Lung microvascular endothelial cell (primary cell): ENCODE results near the gene FOXP1. TPM values are rescaled to one million over a fixed set of nuclear protein-coding genes. Genes with fewer than 3 reads are reported as not detected.
"Not testable (repeated sequence)": the region's sequence is repeated elsewhere in the genome, so short reads cannot be mapped to it uniquely, and the experiment has no call there.

ENCODE experiments used
- DNase-seq, 2 donors: peaks; one replicate each; pipeline versions ENCODE4 v3.0.0 to v3.0.0-alpha.2; 2010; ENCODE audit warnings: low read depth in 2 of 2
- total RNA-seq: library from RNA; depleted of rRNA; stranded (reverse); fragments of >200 nt; gene quantifications from 2 replicates; pipeline ENCODE4 v1.2.1, GENCODE V29; 2014

Gene FOXP1
- total RNA-seq, 1 donor from 2014 or later: 75.2 TPM

DNA sequence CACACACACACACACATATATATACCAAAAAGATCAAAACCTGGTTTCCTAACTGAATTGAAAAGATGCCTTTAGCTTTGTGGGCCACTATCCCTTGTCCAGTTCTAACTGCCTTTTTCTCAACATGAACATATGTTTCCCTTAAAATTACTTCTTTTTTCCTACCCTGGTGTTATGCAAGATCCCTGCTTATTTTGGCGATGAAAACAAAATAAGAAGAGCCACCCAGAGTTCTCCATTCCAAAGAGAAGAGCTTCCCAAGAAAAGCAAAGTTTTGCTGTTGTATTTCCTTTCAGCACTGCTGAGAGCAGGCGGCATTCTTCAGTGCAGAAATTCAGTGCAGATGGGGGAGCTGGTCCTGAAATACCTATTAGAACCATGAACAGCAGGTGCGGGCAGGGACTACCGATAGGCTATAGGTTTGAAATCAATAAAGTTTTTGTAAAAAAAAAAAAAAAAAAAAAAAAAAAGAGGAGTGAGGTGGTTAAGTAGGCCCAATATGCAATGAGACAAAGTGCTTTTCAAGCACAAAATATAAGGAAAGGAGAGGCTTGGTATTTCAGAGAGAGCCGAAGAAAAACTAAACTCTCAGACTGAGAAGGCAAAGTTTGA is 238.0 kb downstream of the FOXP1 start:
- peak in 1 of 2 donors; percentile 51 for DNase-seq

DNA sequence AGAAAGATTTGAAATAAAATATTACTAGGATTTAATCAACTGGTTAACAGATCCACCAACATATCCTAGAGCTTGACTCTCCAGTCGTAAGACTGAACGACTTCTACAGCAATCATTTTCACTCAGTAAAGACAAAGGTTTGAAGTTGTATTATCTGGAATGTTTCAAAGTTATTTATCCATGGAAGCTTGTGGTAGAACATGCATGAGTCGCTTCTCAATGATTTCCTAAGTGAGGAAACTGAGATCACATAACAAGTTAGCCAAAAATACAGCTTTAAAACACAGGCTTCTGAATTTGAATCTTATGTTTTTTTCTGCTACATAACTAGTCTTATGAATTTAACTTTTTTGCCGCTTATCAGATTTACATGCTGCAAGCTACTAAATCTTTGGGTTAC is 241.8 kb downstream of the FOXP1 start:
- peak; percentile 11 to 45 for DNase-seq

DNA sequence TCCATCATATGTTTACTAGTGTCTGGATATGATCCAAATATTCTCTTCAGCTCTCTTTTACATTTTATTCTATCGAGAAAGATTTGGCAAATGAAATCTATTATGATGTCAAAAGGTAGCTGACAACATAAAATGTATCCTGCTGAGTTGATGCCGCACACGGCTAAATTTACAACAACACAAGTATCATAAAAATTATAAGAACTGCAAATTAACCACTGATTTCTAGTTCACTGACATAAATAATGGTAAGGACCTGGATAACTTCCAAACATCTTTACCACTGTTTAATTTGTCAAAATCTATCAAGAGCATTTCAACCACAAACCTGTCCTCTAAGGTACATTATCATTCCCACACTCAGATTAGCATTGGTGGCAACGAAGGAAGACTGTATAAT is 244.5 kb downstream of the FOXP1 start:
- DNase-seq: no peak

DNA sequence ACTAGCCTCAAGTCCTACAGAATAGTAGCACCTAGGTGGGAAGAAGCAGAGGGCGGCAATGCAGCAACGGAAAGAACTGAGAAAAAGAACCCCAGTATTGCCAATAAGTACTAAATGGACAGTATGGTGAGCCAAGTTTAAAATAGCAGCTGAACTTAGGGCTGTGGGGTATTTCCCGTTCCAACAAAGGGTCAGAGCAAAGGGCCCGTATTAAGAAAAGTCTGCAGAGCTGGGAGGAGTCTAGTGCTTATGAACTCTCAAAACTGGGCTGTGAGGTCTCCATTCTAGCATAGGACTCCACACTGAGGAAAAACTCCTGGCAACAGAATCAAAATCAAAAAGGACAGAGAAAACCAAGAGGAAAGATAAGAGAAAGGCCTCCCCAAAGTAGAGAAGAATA is 250.7 kb downstream of the FOXP1 start:
- DNase-seq: no peak

GRCh38 chr3:71330909-71331308 is 252.6 kb downstream of the FOXP1 start:
- DNase-seq: no peak

- no peak for DNase-seq
Observed at GRCh38 chr3:71330505-71330904, 253.0 kb downstream of the FOXP1 start.

DNA sequence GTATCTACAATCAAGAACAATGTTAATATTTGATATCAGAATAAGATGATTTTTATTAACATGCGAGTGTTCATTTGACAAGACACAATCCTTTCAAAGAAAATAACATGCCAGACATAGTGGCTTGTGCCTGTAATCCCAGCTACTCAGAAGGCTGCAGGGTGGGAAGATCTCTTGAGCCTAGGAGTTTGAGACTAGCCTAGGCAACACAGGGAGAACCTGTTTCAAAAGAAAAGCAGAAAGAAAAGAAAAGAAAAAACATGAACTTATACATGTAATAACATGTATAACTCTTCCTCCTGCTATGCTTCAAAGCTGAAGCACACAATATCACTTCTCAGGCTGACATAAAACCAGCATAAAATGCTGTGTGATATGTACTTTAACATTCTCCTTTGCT is 253.7 kb downstream of the FOXP1 start:
- no peak for DNase-seq

DNA sequence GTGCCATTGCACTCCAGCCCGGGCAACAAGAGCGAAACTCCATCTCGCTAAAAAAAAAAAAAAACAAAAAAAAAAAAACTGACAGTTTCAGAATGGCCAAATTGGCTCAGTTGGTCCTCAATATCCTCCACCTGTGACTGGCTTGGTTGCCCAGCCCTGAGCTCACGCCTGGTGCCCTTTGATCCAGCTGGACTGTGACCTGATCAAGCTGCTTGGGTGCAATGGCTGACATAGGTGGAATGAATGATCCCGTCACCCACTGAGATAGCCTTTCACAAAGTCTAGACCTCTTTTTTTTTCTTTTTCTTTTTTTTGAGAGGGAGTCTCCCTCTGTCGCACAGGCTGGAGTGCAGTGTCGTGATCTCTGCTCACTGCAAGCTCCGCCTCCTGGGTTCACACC is 254.6 kb downstream of the FOXP1 start:
- DNase-seq: no peak

DNA sequence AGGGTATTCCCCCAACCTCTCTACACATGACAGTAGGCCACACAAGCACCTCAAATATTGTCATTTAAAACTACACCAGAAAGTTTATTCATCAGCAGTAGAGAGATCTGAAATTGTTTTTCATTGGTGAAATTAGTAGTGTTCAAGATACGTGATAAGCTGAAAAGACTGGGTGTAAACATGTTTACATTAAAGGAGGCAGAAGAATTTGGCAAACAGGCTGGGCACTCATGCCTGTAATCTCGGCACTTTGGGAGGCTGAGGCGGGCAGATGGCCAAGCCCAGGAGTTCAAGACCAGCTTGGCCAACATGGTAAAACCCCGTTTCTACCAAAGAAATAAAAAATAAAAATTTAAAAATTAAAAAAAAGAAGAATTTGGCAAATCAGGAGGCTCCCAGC is 255.6 kb downstream of the FOXP1 start:
- no peak for DNase-seq

DNA sequence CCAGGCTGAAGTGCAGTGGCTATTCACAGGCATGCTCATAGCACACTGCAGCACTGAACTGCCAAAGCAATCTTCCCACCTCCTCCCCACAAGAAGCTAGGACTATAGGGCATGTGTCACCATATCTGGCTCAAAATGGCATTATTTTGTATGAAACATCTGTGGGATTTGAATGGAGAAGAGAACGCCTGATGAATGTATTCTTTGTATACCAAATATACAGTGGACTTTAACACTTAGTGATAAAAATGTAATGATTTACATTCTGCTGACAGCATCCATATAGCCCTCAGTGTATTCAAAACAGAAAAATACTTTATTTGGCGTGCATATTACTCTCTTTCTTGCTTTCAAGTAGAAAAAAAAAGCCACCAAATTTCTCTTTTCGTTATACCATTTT is 257.8 kb downstream of the FOXP1 start:
- no peak for DNase-seq

DNA sequence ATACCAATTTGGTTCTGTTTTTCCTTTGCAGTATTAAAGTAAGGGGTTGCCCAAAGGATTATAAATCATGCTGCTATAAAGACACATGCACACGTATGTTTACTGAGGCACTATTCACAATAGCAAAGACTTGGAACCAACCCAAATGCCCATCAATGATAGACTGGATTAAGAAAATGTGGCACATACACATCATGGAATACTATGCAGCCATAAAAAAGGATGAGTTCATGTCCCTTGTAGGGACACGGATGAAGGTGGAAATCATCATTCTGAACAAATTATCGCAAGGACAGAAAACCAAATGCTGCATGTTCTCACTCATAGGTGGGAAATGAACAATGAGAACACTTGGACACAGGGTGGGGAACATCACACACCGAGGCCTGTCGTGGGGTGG is 259.3 kb downstream of the FOXP1 start:
- DNase-seq: not testable (repeated sequence)

DNA sequence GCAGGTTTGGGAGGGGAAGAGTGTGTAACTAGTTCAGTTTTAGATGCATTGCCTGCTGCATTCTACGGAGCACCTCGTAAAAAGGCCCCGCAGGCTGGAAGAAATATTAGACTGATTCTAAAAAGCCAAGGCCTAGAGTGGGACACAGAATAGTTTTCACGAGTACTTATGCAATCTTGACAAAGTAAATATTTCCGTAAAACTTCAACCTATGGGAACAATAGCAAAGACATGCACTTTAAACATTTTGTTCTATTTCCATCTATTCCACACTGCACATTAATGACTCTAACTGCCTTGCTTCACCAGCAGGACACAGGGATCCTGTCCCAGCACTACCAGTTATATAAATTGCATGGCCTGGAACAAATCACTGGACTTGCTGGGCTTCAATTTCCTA is 260.0 kb downstream of the FOXP1 start:
- no peak for DNase-seq

GRCh38 chr3:71322154-71322553 is 261.4 kb downstream of the FOXP1 start:
- DNase-seq: no peak

- no peak for DNase-seq
Observed at GRCh38 chr3:71319771-71320170, 263.8 kb downstream of the FOXP1 start.

DNA sequence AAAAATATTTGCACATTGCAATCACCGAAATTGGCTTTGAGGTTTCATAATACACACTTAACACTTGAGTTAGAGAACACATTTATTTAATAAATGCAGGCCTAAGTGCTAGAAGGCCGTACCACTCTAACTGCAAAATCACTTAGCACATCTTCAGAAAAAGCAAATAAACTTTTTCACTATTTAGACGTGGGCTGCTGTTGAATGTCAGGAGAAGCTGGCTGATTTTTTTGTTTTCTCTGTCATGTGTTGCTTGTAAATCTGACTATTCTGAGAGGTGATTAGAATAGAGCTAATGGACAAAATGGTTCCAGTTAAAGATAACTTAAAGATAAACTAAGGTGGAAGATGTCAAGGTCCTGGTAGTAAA is 265.1 kb downstream of the FOXP1 start:
- DNase-seq: no peak

GRCh38 chr3:71317749-71318457 is 265.6 kb downstream of the FOXP1 start:
- DNase-seq: no peak

DNA sequence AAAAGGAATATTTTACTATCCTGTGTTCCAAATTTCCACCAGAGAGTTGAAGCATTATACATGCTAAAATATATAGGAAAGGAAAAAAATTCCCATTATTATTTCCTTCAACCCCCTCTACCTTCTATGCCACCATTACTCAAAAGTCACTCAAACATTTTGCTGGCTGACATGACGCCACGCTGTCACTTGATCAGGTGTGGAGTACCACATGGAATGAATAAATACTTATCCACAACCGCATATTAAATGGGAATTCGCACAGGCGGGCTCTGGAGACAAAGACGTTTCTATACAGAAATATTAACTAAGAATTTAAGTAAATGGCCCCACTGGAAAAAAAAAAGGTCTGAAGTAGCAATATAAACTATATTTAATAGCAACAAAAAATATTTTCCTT is 266.4 kb downstream of the FOXP1 start:
- DNase-seq: no peak

DNA sequence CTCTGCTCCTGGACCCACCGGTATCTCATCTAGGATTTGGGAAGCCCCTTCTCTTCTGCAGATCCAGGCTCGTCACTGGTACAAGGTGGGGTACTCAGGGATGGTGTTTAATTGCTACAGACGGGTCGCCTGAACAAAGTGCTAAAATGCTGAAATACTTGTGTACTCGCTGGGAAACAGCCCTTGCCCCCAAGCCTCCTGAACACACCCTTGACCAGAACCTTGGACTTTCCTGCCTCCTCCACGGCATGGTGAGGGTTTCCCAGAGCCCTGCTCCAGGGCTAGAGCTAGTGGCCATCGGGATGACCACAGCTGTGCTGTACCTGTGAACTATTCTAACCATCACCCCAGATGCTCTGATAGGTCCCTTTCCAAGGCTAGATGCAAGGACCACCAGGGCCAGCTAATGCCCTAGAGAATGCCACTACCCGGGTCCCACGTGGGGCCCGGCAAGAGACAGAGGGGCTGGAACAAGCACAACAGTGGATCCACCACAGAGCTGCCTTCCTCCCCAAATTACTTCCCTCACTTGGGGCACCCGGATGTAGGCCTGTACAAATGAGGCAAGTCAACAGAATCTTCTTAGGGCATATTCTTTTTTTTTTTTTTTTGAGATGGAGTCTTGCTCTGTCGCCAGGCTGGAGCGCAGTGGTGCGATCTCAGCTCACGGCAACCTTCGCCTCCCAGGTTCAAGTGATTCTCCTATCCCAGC is 267.3 kb downstream of the FOXP1 start:
- no peak for DNase-seq

- no peak for DNase-seq
Observed at GRCh38 chr3:71315431-71315830, 268.1 kb downstream of the FOXP1 start.

GRCh38 chr3:71313844-71314243 is 269.7 kb downstream of the FOXP1 start:
- DNase-seq: no peak

DNA sequence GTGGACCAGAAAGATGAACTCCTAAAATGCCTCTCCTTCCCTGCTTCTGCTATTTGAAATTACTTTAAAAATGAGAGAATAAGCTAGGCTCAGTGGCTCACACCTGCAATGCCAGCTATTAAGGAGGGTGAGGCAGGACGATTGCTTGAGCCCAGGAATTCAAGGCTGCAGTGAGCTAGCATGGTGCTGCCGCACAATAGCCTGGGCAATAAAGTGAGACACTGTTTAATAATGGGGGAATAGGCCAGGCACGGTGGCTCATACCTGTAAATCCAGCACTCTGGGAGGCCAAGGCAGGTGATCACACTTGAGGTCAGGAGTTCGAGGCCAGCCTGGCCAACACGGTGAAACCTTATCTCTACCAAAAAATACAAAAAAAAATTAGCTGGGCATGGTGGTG is 271.1 kb downstream of the FOXP1 start:
- DNase-seq: peak in 1 of 2 donors; percentile 24

DNA sequence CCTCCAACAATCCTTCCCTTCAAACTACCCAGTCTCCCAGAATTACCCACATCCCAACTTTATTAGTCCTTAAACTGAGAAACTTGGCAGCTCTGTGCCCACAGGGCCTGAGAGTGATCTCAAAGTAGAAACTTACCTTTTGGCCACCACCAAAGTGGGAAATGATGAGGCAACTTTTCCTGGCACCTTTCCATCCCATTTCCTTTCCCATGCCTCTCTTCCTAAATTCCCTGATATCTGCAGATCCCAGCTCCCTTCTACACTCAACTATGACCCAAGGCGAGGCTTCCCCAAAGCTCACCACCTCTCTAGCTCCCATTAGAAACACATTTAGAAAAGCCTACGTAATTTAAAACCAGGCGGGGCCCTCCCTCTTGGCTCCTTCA is 271.9 kb downstream of the FOXP1 start:
- DNase-seq: peak; percentile 62 to 99
